IPS-18a (cell line): ENCODE results near the gene UBIAD1.
A peak's percentile ranks its signal among the peaks of the same experiment; 100 is the strongest.

Experiments used
- H3K27ac ChIP-seq: one replicate; pipeline ENCODE4 v1.5.1; 2013; ENCODE audit warnings: low read length
- H3K27me3 ChIP-seq: one replicate; pipeline ENCODE4 v1.6.1; 2013; ENCODE audit warnings: mild to moderate bottlenecking, low read length; ENCODE audit not compliant: control insufficient read depth, insufficient read depth
- H3K36me3 ChIP-seq: one replicate; pipeline ENCODE4 v1.6.1; 2013; ENCODE audit warnings: low read depth, low read length; ENCODE audit not compliant: control insufficient read depth
- H3K4me1 ChIP-seq: one replicate; pipeline ENCODE4 v1.6.1; 2013; ENCODE audit warnings: low read depth, low read length; ENCODE audit not compliant: control insufficient read depth
- H3K4me3 ChIP-seq: one replicate; pipeline ENCODE4 v1.5.1; 2013; ENCODE audit warnings: low read length
- H3K9ac ChIP-seq: one replicate; pipeline ENCODE4 v1.6.1; 2013; ENCODE audit warnings: mild to moderate bottlenecking, low read length, moderate library complexity
- H3K9me3 ChIP-seq: one replicate; pipeline ENCODE4 v1.6.1; 2013; ENCODE audit warnings: low read depth, low read length; ENCODE audit not compliant: control insufficient read depth

Gene UBIAD1, protein sequence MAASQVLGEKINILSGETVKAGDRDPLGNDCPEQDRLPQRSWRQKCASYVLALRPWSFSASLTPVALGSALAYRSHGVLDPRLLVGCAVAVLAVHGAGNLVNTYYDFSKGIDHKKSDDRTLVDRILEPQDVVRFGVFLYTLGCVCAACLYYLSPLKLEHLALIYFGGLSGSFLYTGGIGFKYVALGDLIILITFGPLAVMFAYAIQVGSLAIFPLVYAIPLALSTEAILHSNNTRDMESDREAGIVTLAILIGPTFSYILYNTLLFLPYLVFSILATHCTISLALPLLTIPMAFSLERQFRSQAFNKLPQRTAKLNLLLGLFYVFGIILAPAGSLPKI

DNA sequence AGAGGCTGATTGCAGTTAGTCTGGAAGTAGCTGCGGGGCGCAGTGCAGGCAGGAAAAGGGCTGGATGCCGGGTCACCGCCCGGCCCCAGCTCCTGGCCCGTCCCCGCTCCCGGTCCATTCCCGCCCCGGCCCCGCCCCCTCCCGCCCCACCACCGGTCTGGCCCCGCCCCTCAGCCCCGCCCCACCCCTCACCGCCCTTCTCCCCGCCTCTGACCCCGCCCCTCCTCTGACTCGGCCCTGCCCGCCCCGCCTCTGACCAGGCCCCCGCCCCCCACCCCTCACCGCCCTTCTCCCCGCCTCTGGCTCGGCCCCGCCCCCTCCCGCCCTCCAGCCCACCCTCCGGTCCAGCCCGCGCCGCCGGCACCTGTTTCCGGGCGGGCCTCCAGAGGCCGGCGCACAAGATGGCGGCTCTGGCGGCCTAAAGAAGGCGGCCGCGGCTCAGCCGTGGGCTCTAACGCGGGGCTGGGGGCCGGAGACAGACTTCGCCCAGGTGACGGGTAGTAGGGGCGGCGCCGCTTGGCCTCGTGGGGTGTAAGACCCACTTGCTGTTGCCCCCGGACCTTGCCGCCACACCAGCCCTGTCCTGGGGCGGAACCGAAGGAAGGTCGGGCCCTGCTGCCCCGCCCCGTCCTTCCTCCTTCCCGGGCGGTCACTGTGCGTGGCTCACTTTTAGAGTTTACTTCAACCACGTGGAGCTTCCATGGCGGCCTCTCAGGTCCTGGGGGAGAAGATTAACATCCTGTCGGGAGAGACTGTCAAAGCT is at the start of gene UBIAD1:
Gene UBIAD1 (plus strand): TSS at position 367 of the 763 bp plus-strand sequence. CDS start 334 bp downstream, at position 701.
- Histone ChIP-seq H3K9me3 (no peaks in the 10 kb centered on the region), H3K27me3 (no peaks in the 10 kb centered on the region), H3K27ac (peak within 1 kb of the TSS; percentile 77), H3K4me1 (peaks cover 6% of the 10 kb centered on the region), H3K36me3 (no peaks in the 10 kb centered on the region), H3K9ac (peak within 1 kb of the TSS; percentile 89), H3K4me3 (peak within 1 kb of the TSS; percentile 90)

DNA sequence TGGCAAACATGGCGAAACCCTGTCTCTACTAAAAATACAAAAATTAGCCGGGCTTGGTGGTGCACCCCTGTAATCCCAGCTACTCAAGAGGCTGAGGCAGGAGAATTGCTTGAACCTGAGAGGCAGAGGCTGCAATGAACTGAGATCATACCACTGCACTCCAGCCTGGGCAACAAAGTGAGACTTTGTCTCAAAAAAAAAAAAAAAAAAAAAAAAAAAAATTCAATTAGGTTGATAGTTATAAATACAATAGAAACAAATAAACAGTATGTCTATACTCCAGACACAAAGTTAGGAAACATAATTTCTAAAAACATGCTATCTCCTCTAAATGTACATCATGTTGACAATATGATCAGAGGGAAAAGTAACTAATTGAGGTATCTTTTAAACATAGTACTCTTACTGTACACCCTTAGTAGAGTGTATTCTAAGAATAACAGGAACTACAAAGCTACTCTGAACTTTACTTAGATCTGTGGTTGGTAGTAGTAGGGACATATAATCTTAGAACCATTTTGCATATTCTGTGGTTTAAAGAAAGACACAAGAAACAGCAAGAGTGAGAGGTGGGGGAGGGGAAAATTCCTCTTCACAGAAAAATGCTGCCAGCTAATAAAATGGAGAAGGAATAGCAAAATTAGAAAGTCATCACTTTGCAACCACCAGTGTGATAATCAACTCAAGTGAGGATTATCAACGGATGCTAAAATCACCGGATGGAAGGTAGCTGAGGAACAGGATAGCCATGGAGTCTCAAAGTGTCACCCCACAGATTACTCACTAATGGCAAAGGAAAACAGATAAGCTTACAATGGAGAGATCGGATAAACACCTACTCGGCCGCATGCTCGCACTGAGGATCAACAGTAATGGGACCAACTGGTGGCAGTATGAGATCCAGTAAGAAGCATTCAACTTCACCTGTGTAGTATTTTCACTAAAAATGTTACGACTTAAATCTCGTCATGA is 45.6 kb upstream of the UBIAD1 start:
- Histone ChIP-seq H3K9me3 (no peaks in the 10 kb centered on the region), H3K27me3 (no peaks in the 10 kb centered on the region), H3K36me3 (peaks cover 68% of the 10 kb centered on the region), H3K4me3 (no peak overlapping the region), H3K9ac (no peak overlapping the region), H3K4me1 (no peaks in the 10 kb centered on the region), H3K27ac (no peak overlapping the region)

DNA sequence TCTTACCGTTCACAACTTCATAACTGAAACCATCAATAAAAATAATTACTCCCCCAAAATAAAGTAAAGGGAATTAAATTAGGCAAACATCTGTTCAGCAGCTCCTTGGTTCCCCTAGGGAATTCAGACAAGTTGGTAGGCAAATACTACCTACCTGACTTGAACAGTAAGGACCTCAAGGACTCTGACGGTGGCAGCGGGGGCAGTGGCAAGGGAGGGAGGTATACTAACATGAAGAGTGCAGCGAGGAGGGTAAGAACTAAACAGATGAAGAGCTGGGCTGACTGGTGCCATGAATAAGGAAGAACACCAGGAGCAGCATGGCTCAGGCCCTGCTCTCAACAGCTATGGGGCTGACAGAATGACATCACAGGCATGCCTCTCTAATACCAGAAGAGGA is 43.8 kb upstream of the UBIAD1 start:
- Histone ChIP-seq H3K36me3 (peaks cover 83% of the 10 kb centered on the region), H3K4me1 (no peaks in the 10 kb centered on the region), H3K9me3 (no peaks in the 10 kb centered on the region), H3K9ac (no peak overlapping the region), H3K27me3 (no peaks in the 10 kb centered on the region), H3K27ac (no peak overlapping the region), H3K4me3 (no peak overlapping the region)

DNA sequence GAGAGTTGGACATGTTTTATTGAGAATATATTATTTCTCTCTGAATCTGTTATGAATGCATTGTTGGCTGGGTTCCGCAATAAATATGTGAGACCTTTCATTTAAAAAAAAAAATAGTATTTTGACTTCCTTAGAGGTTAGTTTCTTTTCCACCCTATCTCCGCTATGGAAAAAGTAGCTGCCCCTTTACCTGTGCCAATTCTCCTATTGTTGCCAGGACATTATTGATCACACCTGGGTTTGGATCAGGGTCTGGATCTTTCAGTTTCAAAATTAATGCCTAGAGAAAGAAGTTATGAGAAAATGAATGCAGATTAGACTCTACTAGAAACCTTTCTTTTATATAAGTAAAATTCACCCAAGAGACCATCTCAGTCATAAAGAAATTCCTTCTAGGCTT is 39.8 kb upstream of the UBIAD1 start:
- H3K27ac ChIP-seq = no peak overlapping the region
- no peaks in the 10 kb centered on the region for H3K4me1 ChIP-seq
- peaks cover 93% of the 10 kb centered on the region for H3K36me3 ChIP-seq
- no peaks in the 10 kb centered on the region for H3K27me3 ChIP-seq
- no peak overlapping the region for H3K9ac ChIP-seq
- no peaks in the 10 kb centered on the region for H3K9me3 ChIP-seq
- H3K4me3 ChIP-seq = no peak overlapping the region

DNA sequence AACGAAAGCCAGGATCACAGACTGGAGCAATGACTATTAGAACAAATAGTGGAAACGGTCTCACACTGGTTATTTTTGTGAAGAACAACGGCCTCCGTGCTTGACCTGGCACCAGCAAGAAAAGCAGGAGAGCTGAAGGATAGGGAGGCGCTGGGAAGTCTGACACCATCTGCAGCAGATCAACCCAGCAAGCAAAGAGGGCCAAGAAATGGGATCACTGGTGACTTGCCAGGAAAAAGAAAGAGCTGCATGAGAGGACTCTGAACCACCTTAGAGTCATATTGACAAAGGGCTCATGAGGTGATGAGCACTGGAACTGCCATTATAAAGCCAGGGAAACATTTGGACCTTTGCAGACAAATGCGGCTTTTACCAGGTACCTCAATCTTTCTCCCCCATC is 35.6 kb upstream of the UBIAD1 start:
- Histone ChIP-seq H3K4me1 (no peaks in the 10 kb centered on the region), H3K27ac (no peak overlapping the region), H3K4me3 (no peak overlapping the region), H3K27me3 (no peaks in the 10 kb centered on the region), H3K9ac (no peak overlapping the region), H3K36me3 (peaks cover 82% of the 10 kb centered on the region), H3K9me3 (no peaks in the 10 kb centered on the region)

DNA sequence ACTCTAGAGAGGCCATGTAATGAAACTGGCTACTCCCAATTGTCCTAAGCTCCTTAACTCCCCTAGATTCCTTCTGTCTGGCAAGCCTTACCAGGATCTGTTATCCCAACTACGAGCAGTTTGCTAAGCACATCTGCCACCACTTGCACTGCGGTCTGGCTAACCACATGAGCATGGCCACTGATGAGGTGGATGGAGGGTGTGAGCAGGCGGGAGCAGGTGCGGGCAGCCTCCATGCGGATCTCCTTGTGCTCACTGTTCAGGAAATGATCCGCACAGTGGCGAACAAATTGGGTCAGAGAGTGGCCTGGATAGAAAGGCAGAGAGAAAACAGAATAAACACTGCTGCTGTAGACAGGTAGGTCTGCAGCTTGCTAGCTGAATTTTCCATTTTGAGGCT is 34.7 kb upstream of the UBIAD1 start:
- Histone ChIP-seq H3K36me3 (peaks cover 84% of the 10 kb centered on the region), H3K4me1 (no peaks in the 10 kb centered on the region), H3K9ac (no peak overlapping the region), H3K27me3 (no peaks in the 10 kb centered on the region), H3K27ac (no peak overlapping the region), H3K4me3 (no peak overlapping the region), H3K9me3 (no peaks in the 10 kb centered on the region)

DNA sequence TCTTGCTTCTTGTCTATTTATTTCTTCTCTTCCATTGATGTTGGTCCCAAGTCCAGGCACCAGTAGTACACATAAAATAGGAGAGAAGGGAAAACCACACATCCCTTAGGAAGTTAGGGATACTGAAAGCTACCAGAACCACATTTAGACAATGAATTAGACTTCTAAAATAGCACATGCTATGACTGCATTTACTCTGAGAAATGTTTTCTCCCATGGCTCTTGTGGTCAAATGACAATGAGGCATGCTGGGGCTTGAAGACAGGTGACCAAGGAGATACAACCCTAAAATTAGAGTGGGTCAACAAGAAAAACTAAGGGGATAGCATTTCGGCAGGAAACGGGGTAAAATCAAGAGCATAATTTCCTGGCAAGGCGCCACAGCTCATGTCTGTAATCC is 27.8 kb upstream of the UBIAD1 start:
- H3K36me3 ChIP-seq = peaks cover 60% of the 10 kb centered on the region
- H3K4me1 ChIP-seq = no peaks in the 10 kb centered on the region
- H3K27me3 ChIP-seq = no peaks in the 10 kb centered on the region
- H3K9ac ChIP-seq = no peak overlapping the region
- no peaks in the 10 kb centered on the region for H3K9me3 ChIP-seq
- no peak overlapping the region for H3K4me3 ChIP-seq
- no peak overlapping the region for H3K27ac ChIP-seq

DNA sequence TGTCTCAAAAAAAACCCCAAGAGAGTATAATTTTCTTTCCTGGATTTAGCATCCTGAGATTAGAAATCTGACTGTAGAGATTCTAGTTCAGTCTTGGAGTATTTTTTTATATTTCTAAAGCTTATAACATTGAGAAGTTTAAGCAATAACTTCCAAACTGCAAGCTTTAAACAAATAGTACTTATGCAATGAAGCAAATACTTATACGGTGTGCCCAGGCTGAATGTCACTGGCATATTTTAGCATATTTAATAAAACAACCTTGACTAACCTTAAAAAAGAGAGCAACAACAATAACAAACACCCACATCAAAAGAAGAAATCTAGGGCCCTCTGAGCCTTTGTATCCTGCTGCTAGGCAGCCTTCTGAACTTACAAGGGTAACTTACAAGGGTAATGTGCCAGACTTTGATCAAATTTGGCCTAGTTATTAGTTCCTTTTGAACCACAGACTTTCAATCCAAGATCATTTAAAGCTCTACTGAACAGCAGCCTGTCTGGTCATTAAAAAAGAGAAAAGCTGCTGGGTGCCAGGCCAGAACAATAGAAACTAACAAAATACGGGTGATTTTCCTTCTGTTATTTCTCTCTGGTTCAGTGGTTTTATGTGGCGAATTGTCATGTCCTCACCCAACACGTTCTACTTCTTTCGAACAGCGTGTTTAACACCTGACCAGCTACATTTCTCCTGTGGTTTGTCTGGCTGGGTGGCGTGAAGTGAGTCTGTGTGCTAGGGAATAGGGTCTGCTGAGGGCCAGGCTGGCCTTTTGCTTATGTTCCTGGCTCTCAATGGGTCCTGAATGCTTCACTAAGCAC is 26.9 kb upstream of the UBIAD1 start:
- Histone ChIP-seq H3K9ac (no peak overlapping the region), H3K9me3 (no peaks in the 10 kb centered on the region), H3K36me3 (peaks cover 62% of the 10 kb centered on the region), H3K4me1 (no peaks in the 10 kb centered on the region), H3K27ac (no peak overlapping the region), H3K27me3 (no peaks in the 10 kb centered on the region), H3K4me3 (no peak overlapping the region)

DNA sequence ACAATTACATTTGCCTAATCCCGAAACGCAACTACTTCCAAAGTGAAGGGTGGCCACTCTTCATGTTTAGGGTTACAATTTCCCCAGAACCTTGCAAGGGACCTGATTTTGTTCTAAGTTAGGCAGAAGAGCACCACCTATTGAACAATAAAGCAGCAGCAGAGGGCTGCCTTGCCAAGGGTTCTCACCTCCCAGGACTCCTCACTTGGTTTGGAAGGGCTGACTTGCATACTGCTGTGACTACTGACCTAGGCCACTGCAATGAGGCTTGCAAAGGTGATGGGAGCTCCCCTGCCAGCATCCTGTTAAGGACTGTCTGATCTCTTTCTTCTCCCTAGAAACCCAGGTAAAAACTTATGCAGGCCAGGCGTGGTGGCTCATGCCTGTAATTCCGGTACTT is 24.8 kb upstream of the UBIAD1 start:
- H3K27ac ChIP-seq = no peak overlapping the region
- no peaks in the 10 kb centered on the region for H3K4me1 ChIP-seq
- peaks cover 64% of the 10 kb centered on the region for H3K36me3 ChIP-seq
- no peaks in the 10 kb centered on the region for H3K27me3 ChIP-seq
- no peak overlapping the region for H3K9ac ChIP-seq
- H3K9me3 ChIP-seq = no peaks in the 10 kb centered on the region
- no peak overlapping the region for H3K4me3 ChIP-seq

DNA sequence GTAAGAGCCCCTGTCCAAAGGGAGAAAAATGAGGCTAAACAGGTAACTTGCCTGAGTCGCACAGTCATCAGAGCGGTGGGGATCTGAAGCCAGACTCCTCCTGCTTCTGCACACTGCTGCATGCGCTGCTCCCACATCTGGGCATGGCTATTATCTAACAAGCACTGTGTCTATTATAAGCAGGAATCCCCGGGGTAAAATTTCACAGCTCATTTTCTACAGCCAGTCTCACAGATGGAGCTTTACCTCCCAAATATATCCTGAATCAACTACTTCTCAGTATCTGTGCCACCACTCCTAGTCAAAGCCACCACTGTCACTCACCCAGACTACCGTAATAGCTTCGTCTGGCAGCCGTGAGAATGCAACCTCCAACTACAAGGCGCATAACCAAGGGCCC is 20.5 kb upstream of the UBIAD1 start:
- H3K36me3 ChIP-seq = peaks cover 66% of the 10 kb centered on the region

More for the DNA sequence above, 20.5 kb upstream of the UBIAD1 start:
- no peaks in the 10 kb centered on the region for H3K27me3 ChIP-seq
- no peak overlapping the region for H3K9ac ChIP-seq
- no peaks in the 10 kb centered on the region for H3K9me3 ChIP-seq
- H3K4me3 ChIP-seq = no peak overlapping the region
- H3K27ac ChIP-seq = no peak overlapping the region
- H3K4me1 ChIP-seq = no peaks in the 10 kb centered on the region
